Liver (tissue), 9 donors: ENCODE results near the gene RGS14. TPM values are rescaled to one million over a fixed set of nuclear protein-coding genes. Genes with fewer than 3 reads are reported as not detected.

Experiments
- DNase-seq: peaks from one replicate; pipeline ENCODE4 v3.0.0-alpha.2; 2017; ENCODE audit warnings: low spot score
- H3K27ac ChIP-seq, 2 donors: one replicate each; pipeline ENCODE4 v1.7.0; 2013; ENCODE audit warnings: inconsistent platforms in 2 of 2, low read length in 2 of 2, control low read depth in 1 of 2, low read depth in 1 of 2, mild to moderate bottlenecking in 1 of 2
- H3K27me3 ChIP-seq, 4 donors: one replicate each; pipeline versions ENCODE4 v1.6.1 to v1.7.0; 2013; ENCODE audit warnings: low read length in 3 of 4, inconsistent platforms in 1 of 4, mild to moderate bottlenecking in 1 of 4, moderate library complexity in 1 of 4; ENCODE audit not compliant: control insufficient read depth in 4 of 4, insufficient read depth in 4 of 4
- H3K36me3 ChIP-seq, 4 donors: one replicate each; pipeline versions ENCODE4 v1.6.1 to v1.7.0; 2013; ENCODE audit warnings: low read length in 3 of 4, mild to moderate bottlenecking in 3 of 4, low read depth in 1 of 4, moderate library complexity in 1 of 4; ENCODE audit not compliant: control insufficient read depth in 4 of 4, insufficient read depth in 3 of 4
- H3K4me1 ChIP-seq, 4 donors: one replicate each; pipeline versions ENCODE4 v1.6.1 to v1.7.0; 2013; ENCODE audit warnings: low read length in 3 of 4, mild to moderate bottlenecking in 3 of 4, moderate library complexity in 1 of 4; ENCODE audit not compliant: control insufficient read depth in 4 of 4, insufficient read depth in 4 of 4
- H3K4me3 ChIP-seq, 3 donors: one replicate each; pipeline versions ENCODE4 v1.6.1 to v1.7.0; 2013; ENCODE audit warnings: low read length in 3 of 3, control low read depth in 1 of 3, low read depth in 1 of 3, mild to moderate bottlenecking in 1 of 3
- H3K9ac ChIP-seq, 2 donors: one replicate each; pipeline ENCODE4 v1.7.0; 2013; ENCODE audit warnings: low read length in 2 of 2, mild to moderate bottlenecking in 2 of 2, moderate library complexity in 2 of 2, control low read depth in 1 of 2, low read depth in 1 of 2
- H3K9me3 ChIP-seq, 4 donors: one replicate each; pipeline versions ENCODE4 v1.6.1 to v1.7.0; 2013; ENCODE audit warnings: low read length in 3 of 4; ENCODE audit not compliant: control insufficient read depth in 4 of 4
- CTCF ChIP-seq: fragments of 150-350 bp; IDR thresholded peaks from 2 replicates; pipeline ENCODE4 v1.5.1; 2017; ENCODE audit warnings: improper control_type of control experiment, low read depth, low read length; ENCODE audit not compliant: missing input control
- EGR1 ChIP-seq, 2 donors: IDR thresholded peaks; 2 replicates each; pipeline ENCODE4 v1.6.1; 2016 to 2018; ENCODE audit warnings: antibody characterized with exemption in 2 of 2, low read depth in 2 of 2
- FOXA1 ChIP-seq: IDR thresholded peaks from 2 replicates; pipeline ENCODE4 v1.6.1; 2016; ENCODE audit warnings: antibody characterized with exemption
- GABPA ChIP-seq, 2 donors: IDR thresholded peaks in 1 of 2; conservative IDR thresholded peaks in 1 of 2; 2 replicates each; pipeline ENCODE4 v1.6.1; 2016; ENCODE audit warnings: antibody characterized with exemption in 2 of 2, mild to moderate bottlenecking in 1 of 2, moderate library complexity in 1 of 2
- HNF4A ChIP-seq, 2 donors: conservative IDR thresholded peaks; 2 replicates each; pipeline ENCODE4 v1.6.1; 2016; ENCODE audit warnings: antibody characterized with exemption in 2 of 2, mild to moderate bottlenecking in 2 of 2
- JUND ChIP-seq, 2 donors: IDR thresholded peaks; 2 replicates each; pipeline ENCODE4 v1.6.1; 2016; ENCODE audit warnings: antibody characterized with exemption in 2 of 2
- MAX ChIP-seq: IDR thresholded peaks from 2 replicates; pipeline ENCODE4 v1.6.1; 2016; ENCODE audit warnings: antibody characterized with exemption
- NR2F2 ChIP-seq: IDR thresholded peaks from 2 replicates; pipeline ENCODE4 v1.6.1; 2016; ENCODE audit warnings: antibody characterized with exemption
- RAD21 ChIP-seq, 2 donors: IDR thresholded peaks; 2 replicates each; pipeline ENCODE4 v1.6.1; 2016; ENCODE audit warnings: antibody characterized with exemption in 2 of 2, mild to moderate bottlenecking in 2 of 2
- RXRA ChIP-seq, 2 donors: IDR thresholded peaks; 2 replicates each; pipeline ENCODE4 v1.6.1; 2017 to 2018; ENCODE audit warnings: antibody characterized with exemption in 2 of 2, mild to moderate bottlenecking in 1 of 2
- SP1 ChIP-seq: IDR thresholded peaks from 2 replicates; pipeline ENCODE4 v1.6.1; 2018; ENCODE audit warnings: antibody characterized with exemption, mild to moderate bottlenecking
- TAF1 ChIP-seq: conservative IDR thresholded peaks from 2 replicates; pipeline ENCODE4 v1.6.1; 2016; ENCODE audit warnings: antibody characterized with exemption, mild to moderate bottlenecking
- YY1 ChIP-seq: IDR thresholded peaks from 2 replicates; pipeline ENCODE4 v1.6.1; 2016; ENCODE audit warnings: antibody characterized with exemption, mild to moderate bottlenecking
- WGBS: extraction: QIAGEN DNeasy Blood & Tissue Kit; methylation state at CpG from one replicate; pipeline ENCODE4 v1.1.7; 2013; 5-methylcytosine and 5-hydroxymethylcytosine counted together
- polyA plus RNA-seq, 2 donors: library from polyadenylated mRNA; stranded (reverse) in 1 of 2; unstranded in 1 of 2; fragments of 200-250 nt in 1 of 2; fragments of >200 nt in 1 of 2; fragmentation: Nextera tagmentation in 1 of 2; extraction: Ambion mirVana in 1 of 2; gene quantifications; one replicate each; pipeline versions ENCODE4 v1.2.1 to v1.2.3, GENCODE V29; 2013 to 2015
- total RNA-seq, 2 donors: library from RNA; depleted of rRNA; stranded (reverse); fragments of >200 nt; gene quantifications; one replicate each; pipeline ENCODE4 v1.2.3, GENCODE V29; 2014
- TF ChIP-seq, protein P1 (sequence below): IDR thresholded peaks from 2 replicates; pipeline ENCODE4 v1.6.1; 2016; ENCODE audit warnings: antibody characterized with exemption
- TF ChIP-seq, protein P2 (sequence below): IDR thresholded peaks from 2 replicates; pipeline ENCODE4 v1.6.1; 2016; ENCODE audit warnings: antibody characterized with exemption
- TF ChIP-seq, protein P3 (sequence below): IDR thresholded peaks from 2 replicates; pipeline ENCODE4 v1.6.1; 2016; ENCODE audit warnings: antibody characterized with exemption, mild to moderate bottlenecking
- donor health status: healthy.
- donor health status: healthy.
- donor health status: healthy.
- donor health status: healthy.
- donor health status: healthy.

RGS14 gene
- total and polyA plus RNA-seq, 4 donors = 10.2 to 53.8 (median 33.3) TPM

GRCh38 chr5:177329883-177330282 lies 27.8 kb upstream of the RGS14 start:
- Histone ChIP-seq H3K4me1 (peaks cover 3 to 9% (median 7%) of the 10 kb centered on the region in 4 donors), H3K9ac (no peak overlapping the region), H3K36me3 (peaks cover 18 to 51% (median 29%) of the 10 kb centered on the region in 4 donors), H3K27ac (no peak overlapping the region), H3K4me3 (no peak overlapping the region), H3K27me3 (no peaks in the 10 kb centered on the region), H3K9me3 (no peaks in the 10 kb centered on the region)
- TF ChIP-seq JUND (IDR thresholded peaks at IDR 0.05) (no peak), TAF1 (no peak), YY1 (no peak), HNF4A (conservative IDR thresholded peaks at IDR 0.05) (no peak), EGR1 (IDR thresholded peaks at IDR 0.05; ENCODE audit: low read depth in 2 of 2) (no peak), GABPA (IDR thresholded peaks at IDR 0.05 in 1 of 2, conservative IDR thresholded peaks at IDR 0.05 in 1 of 2) (no peak), FOXA1 (no peak), SP1 (no peak), NR2F2 (no peak), CTCF (no peak), MAX (no peak), RXRA (IDR thresholded peaks at IDR 0.05) (no peak), RAD21 (IDR thresholded peaks at IDR 0.05) (no peak)
- TF ChIP-seq, protein P1, sequence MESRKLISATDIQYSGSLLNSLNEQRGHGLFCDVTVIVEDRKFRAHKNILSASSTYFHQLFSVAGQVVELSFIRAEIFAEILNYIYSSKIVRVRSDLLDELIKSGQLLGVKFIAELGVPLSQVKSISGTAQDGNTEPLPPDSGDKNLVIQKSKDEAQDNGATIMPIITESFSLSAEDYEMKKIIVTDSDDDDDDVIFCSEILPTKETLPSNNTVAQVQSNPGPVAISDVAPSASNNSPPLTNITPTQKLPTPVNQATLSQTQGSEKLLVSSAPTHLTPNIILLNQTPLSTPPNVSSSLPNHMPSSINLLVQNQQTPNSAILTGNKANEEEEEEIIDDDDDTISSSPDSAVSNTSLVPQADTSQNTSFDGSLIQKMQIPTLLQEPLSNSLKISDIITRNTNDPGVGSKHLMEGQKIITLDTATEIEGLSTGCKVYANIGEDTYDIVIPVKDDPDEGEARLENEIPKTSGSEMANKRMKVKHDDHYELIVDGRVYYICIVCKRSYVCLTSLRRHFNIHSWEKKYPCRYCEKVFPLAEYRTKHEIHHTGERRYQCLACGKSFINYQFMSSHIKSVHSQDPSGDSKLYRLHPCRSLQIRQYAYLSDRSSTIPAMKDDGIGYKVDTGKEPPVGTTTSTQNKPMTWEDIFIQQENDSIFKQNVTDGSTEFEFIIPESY = no peak
- TF ChIP-seq, protein P2, sequence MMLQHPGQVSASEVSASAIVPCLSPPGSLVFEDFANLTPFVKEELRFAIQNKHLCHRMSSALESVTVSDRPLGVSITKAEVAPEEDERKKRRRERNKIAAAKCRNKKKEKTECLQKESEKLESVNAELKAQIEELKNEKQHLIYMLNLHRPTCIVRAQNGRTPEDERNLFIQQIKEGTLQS = no peak
- TF ChIP-seq, protein P3, sequence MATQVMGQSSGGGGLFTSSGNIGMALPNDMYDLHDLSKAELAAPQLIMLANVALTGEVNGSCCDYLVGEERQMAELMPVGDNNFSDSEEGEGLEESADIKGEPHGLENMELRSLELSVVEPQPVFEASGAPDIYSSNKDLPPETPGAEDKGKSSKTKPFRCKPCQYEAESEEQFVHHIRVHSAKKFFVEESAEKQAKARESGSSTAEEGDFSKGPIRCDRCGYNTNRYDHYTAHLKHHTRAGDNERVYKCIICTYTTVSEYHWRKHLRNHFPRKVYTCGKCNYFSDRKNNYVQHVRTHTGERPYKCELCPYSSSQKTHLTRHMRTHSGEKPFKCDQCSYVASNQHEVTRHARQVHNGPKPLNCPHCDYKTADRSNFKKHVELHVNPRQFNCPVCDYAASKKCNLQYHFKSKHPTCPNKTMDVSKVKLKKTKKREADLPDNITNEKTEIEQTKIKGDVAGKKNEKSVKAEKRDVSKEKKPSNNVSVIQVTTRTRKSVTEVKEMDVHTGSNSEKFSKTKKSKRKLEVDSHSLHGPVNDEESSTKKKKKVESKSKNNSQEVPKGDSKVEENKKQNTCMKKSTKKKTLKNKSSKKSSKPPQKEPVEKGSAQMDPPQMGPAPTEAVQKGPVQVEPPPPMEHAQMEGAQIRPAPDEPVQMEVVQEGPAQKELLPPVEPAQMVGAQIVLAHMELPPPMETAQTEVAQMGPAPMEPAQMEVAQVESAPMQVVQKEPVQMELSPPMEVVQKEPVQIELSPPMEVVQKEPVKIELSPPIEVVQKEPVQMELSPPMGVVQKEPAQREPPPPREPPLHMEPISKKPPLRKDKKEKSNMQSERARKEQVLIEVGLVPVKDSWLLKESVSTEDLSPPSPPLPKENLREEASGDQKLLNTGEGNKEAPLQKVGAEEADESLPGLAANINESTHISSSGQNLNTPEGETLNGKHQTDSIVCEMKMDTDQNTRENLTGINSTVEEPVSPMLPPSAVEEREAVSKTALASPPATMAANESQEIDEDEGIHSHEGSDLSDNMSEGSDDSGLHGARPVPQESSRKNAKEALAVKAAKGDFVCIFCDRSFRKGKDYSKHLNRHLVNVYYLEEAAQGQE = no peak
- 90% methylated on average over 6 of the region's 6 CpGs for WGBS
- DNase-seq = no peak
